Upper lobe of left lung (tissue), 6 donors: ENCODE data around the gene NAT8L. TPM values are rescaled to one million over a fixed set of nuclear protein-coding genes. Genes with fewer than 3 reads are reported as not detected.

Experiments used
- ATAC-seq, 2 donors: fragments of 200-7000 bp; cut with Tn5 transposase; one replicate each; pipeline ENCODE4 v1.9.1; 2022; ENCODE audit warnings: mild to moderate bottlenecking in 2 of 2, moderate library complexity in 2 of 2; ENCODE audit not compliant: low FRiP score in 2 of 2
- DNase-seq, 2 donors: peaks; one replicate each; pipeline ENCODE4 v3.0.0-alpha.2; 2019 to 2020
- H3K27ac ChIP-seq, 4 donors: fragments of 200-600 bp; sonication (generic); one replicate each; pipeline ENCODE4 v1.5.1; 2016 to 2019
- H3K27me3 ChIP-seq, 4 donors: fragments of 200-600 bp; sonication (generic); one replicate each; pipeline ENCODE4 v1.5.1; 2017 to 2019
- H3K36me3 ChIP-seq, 4 donors: fragments of 200-600 bp; sonication (generic); one replicate each; pipeline ENCODE4 v1.5.1; 2016 to 2019
- H3K4me1 ChIP-seq, 4 donors: fragments of 200-600 bp; sonication (generic); one replicate each; pipeline ENCODE4 v1.5.1; 2018 to 2019
- H3K4me3 ChIP-seq, 4 donors: fragments of 200-600 bp; sonication (generic); one replicate each; pipeline ENCODE4 v1.5.1; 2017 to 2019; ENCODE audit warnings: mild to moderate bottlenecking in 2 of 4, moderate library complexity in 1 of 4
- H3K9me3 ChIP-seq, 4 donors: fragments of 200-600 bp; sonication (generic); one replicate each; pipeline ENCODE4 v1.5.1; 2018 to 2019
- EP300 ChIP-seq, 4 donors: sonication (generic); formaldehyde crosslinking; IDR thresholded peaks; one replicate each; pipeline ENCODE4 v1.5.1; 2017; ENCODE audit warnings: antibody characterized with exemption in 4 of 4, control low read depth in 2 of 4
- POLR2A ChIP-seq, 4 donors: fragments of 450-650 bp; IDR thresholded peaks; one replicate each; pipeline ENCODE4 v1.5.1; 2016 to 2017; ENCODE audit warnings: antibody characterized with exemption in 4 of 4, mild to moderate bottlenecking in 2 of 4
- POLR2AphosphoS5 ChIP-seq, 2 donors: sonication (generic); formaldehyde crosslinking; IDR thresholded peaks; one replicate each; pipeline ENCODE4 v1.5.1; 2017; ENCODE audit warnings: antibody characterized with exemption in 2 of 2
- WGBS, 2 donors: methylation state at CpG; one replicate each; pipeline ENCODE4 v1.1.5; 2017 to 2018; 5-methylcytosine and 5-hydroxymethylcytosine counted together
- total RNA-seq, 6 donors: library from RNA; depleted of rRNA in 4 of 6; stranded (reverse); fragments of >200 nt in 4 of 6; gene quantifications; one replicate each; pipeline versions ENCODE4 v1.1.0 to v1.2.1, GENCODE V29; 2016 to 2021
- TF ChIP-seq, protein P1 (sequence below), 6 experiments: fragments of 450-650 bp in 4 of 6; fragments of 200-600 bp in 2 of 6; sonication (generic) in 2 of 6; IDR thresholded peaks; one replicate each; pipeline ENCODE4 v1.5.1; 2016 to 2019; ENCODE audit warnings: antibody characterized with exemption in 6 of 6
- donor health status: DM: no; HTN: no; CAD: no; lungs with moderate emphysema.
- donor health status: DM: no; HTN: yes; CAD: no; lungs with severe emphysema.

Gene NAT8L
- total RNA-seq, 6 donors from 2014 or later, result 0.15 to 0.37 (median 0.30) TPM; not detected in 2

DNA sequence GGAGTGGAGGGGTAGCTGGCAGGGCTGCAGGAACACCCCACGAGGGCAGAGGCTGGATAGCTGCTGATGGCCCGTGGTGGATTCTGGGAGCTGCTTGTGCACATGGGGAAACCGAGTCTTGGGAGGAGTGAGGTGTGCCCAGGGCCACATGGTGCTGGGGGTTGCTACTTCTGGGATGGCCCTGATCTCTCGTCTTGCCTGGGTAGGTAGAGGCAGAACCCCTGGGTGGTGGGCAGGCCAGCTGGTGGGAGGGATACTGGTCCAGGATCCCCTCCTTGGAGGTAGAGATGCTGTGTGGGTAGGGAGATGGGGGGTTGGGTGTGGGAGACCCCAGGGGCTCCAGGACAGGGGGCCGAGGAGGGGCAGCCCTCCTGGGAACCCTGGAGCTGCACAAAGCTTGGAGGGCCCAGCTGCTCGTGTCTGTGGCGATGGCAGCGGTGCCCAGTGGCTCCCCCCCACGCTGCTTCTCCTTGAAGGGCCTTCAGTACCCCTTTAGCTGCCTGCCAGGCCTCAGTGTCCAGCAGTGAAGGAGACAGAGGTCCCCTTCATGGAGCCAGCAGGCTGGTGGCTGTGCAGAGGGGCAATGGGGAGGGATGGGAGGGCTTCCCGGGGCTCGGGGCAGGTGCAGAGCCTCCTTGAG lies 3.2 kb downstream of the NAT8L start:
- WGBS, 2 donors, result 84 to 88% methylated on average over 3 to 10 of the region's 11 CpGs
- TF ChIP-seq POLR2AphosphoS5 (IDR thresholded peaks at IDR 0.05) (no peak), POLR2A (IDR thresholded peaks at IDR 0.05) (no peak), EP300 (IDR thresholded peaks at IDR 0.05) (no peak)
- TF ChIP-seq, protein P1, sequence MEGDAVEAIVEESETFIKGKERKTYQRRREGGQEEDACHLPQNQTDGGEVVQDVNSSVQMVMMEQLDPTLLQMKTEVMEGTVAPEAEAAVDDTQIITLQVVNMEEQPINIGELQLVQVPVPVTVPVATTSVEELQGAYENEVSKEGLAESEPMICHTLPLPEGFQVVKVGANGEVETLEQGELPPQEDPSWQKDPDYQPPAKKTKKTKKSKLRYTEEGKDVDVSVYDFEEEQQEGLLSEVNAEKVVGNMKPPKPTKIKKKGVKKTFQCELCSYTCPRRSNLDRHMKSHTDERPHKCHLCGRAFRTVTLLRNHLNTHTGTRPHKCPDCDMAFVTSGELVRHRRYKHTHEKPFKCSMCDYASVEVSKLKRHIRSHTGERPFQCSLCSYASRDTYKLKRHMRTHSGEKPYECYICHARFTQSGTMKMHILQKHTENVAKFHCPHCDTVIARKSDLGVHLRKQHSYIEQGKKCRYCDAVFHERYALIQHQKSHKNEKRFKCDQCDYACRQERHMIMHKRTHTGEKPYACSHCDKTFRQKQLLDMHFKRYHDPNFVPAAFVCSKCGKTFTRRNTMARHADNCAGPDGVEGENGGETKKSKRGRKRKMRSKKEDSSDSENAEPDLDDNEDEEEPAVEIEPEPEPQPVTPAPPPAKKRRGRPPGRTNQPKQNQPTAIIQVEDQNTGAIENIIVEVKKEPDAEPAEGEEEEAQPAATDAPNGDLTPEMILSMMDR (IDR thresholded peaks at IDR 0.05), result no peak

DNA sequence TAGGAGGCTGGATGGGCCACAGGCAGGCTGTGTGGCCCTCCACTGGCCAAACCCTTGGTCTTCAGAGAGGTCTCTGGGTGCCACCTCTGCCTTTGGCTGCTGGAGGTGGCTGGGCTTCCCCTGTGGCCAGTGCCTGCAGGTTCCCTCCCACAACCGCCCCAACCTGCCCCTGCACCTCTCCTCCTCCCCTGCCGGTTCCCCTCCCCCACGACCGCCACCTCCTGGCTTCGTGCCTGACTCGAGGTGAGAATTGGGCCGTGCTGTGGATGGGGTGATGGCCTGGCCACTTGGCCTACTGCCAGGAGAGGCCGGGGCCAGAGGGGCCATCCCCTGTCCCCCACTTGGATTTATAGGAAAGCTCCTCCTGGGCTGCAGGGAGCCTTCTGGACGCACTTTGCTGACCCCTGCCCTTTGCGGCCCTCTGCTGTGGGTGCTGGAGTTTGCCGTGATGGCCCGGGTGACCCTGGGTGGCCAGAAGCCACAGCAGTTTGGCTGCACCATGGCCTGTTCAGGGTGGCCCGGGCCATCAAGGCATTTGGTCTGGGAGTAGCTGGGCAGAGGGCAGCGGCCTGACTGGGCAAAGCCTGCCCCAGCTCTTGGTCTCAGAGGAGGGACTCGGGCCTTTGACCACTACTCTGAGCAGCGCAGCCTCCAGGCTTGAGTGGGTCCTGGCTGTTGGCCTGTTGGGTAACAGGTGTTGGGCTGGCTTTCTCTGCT lies 3.8 kb downstream of the NAT8L start:
- peaks cover 2 to 30% (median 24%) of the 10 kb centered on the region in 4 donors for H3K27me3 ChIP-seq
- TF ChIP-seq POLR2AphosphoS5 (IDR thresholded peaks at IDR 0.05) (no peak), POLR2A (IDR thresholded peaks at IDR 0.05) (no peak), EP300 (IDR thresholded peaks at IDR 0.05) (no peak)
- TF ChIP-seq, protein P1 (IDR thresholded peaks at IDR 0.05), result no peak

More for the DNA sequence above, 3.2 kb downstream of the NAT8L start:
- peaks cover 16 to 28% (median 17%) of the 10 kb centered on the region in 4 donors for H3K4me1 ChIP-seq
- H3K9me3 ChIP-seq, result no peaks in the 10 kb centered on the region
- no peak overlapping the region for H3K27ac ChIP-seq
- H3K36me3 ChIP-seq, result no peaks in the 10 kb centered on the region
- no peak overlapping the region for H3K4me3 ChIP-seq
- DNase-seq (peak in 1 of 2 donors; percentile 65), ATAC-seq (no peak)
- H3K27me3 ChIP-seq, result peaks cover 2 to 34% (median 25%) of the 10 kb centered on the region in 4 donors

DNA sequence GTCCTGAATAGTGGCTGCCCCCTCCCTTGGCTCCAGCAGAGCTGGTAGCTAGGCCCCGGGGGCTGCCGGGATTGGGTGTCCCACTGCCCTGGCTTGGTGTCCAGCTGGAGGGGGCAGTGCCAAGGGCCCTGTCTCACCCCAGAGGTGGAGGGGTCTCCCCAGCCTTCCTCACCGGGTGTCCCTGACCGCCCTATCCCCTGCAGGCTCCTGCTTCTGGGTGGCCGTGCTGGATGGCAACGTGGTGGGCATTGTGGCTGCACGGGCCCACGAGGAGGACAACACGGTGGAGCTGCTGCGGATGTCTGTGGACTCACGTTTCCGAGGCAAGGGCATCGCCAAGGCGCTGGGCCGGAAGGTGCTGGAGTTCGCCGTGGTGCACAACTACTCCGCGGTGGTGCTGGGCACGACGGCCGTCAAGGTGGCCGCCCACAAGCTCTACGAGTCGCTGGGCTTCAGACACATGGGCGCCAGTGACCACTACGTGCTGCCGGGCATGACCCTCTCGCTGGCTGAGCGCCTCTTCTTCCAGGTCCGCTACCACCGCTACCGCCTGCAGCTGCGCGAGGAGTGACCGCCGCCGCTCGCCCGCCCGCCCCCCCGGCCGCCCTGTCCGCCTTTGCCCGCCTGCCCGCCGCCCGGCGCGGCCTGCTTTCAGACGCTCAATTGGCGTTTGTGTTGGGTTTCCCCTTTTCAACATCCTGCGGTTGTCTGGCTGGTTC lies 4.6 kb downstream of the NAT8L start:
- peaks cover 2 to 23% (median 17%) of the 10 kb centered on the region in 4 donors for H3K27me3 ChIP-seq
- 90 to 97% methylated on average over 32 to 43 of the region's 53 CpGs for WGBS, 2 donors
- no peaks in the 10 kb centered on the region for H3K36me3 ChIP-seq
- TF ChIP-seq POLR2AphosphoS5 (IDR thresholded peaks at IDR 0.05) (no peak), POLR2A (IDR thresholded peaks at IDR 0.05) (no peak), EP300 (IDR thresholded peaks at IDR 0.05) (no peak)
- TF ChIP-seq, protein P1 (IDR thresholded peaks at IDR 0.05), result no peak
- no peak overlapping the region for H3K27ac ChIP-seq
- no peaks in the 10 kb centered on the region for H3K9me3 ChIP-seq
- peaks cover 9 to 20% (median 10%) of the 10 kb centered on the region in 4 donors for H3K4me1 ChIP-seq
- ATAC-seq (no peak), DNase-seq (peak in 1 of 2 donors; percentile 80)
- no peak overlapping the region for H3K4me3 ChIP-seq

More for the DNA sequence above, 3.8 kb downstream of the NAT8L start:
- no peaks in the 10 kb centered on the region for H3K36me3 ChIP-seq
- no peak for ATAC-seq
- WGBS, 2 donors, result 73 to 78% methylated on average over 3 to 15 of the region's 16 CpGs
- H3K27ac ChIP-seq, result no peak overlapping the region
- H3K4me1 ChIP-seq, result peaks cover 16 to 27% (median 17%) of the 10 kb centered on the region in 4 donors
- peak in 1 of 2 donors; percentile 67 for DNase-seq
- no peaks in the 10 kb centered on the region for H3K9me3 ChIP-seq
- H3K4me3 ChIP-seq, result no peak overlapping the region

DNA sequence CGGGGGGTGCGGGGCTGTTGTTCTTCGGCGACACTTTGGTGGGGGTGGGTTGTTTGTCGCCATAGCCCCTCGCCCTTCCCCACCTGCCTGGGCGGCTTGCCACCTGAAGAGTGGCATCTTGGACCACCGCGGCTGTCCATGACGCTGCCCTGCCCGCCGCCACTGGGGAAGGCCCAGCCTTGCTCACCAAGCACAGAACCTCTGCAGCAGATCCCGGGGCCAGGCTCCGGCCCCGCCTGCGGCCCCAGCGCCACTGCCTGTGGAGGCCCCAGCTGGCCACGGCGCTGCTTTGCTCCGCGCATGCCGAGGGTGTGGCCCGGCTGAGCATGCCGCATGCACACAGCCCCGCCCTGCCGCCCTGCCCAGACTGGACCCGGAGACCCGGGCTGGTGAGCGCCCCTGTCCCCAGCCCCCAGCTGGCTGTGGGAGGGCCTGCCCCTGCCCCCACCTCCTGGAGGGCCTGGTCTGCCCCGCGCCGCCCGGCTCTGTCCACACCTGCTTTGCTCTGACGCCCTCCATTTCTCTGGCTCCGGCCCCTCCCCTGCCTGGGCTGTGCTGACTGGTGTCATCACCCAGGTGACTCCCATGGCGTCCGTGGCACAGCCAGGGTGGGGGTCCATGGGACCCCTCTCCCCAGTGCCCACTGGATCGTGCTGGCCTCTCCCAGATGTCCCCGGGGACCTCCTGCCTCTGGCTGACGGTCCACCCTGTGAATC lies 5.3 kb downstream of the NAT8L start:
- Histone ChIP-seq H3K27me3 (peaks cover 2 to 23% (median 16%) of the 10 kb centered on the region in 4 donors), H3K36me3 (no peaks in the 10 kb centered on the region), H3K9me3 (no peaks in the 10 kb centered on the region), H3K4me1 (peaks cover 8 to 17% (median 10%) of the 10 kb centered on the region in 4 donors), H3K27ac (no peak overlapping the region), H3K4me3 (no peak overlapping the region)
- peak in 1 of 2 donors; percentile 81 for DNase-seq
- ATAC-seq, result no peak
- TF ChIP-seq, protein P1 (IDR thresholded peaks at IDR 0.05), result no peak
- TF ChIP-seq POLR2A (IDR thresholded peaks at IDR 0.05) (no peak), EP300 (IDR thresholded peaks at IDR 0.05) (no peak), POLR2AphosphoS5 (IDR thresholded peaks at IDR 0.05) (no peak)
- WGBS, 2 donors, result 85 to 88% methylated on average over 4 to 40 of the region's 40 CpGs
